ENCODE data around the gene ARAP3. TPM values are rescaled to one million over a fixed set of nuclear protein-coding genes. Genes with fewer than 3 reads are reported as not detected.
"Not testable (repeated sequence)": the region's sequence is repeated elsewhere in the genome, so short reads cannot be mapped to it uniquely, and the experiment has no call there.

The ARAP3 gene, protein sequence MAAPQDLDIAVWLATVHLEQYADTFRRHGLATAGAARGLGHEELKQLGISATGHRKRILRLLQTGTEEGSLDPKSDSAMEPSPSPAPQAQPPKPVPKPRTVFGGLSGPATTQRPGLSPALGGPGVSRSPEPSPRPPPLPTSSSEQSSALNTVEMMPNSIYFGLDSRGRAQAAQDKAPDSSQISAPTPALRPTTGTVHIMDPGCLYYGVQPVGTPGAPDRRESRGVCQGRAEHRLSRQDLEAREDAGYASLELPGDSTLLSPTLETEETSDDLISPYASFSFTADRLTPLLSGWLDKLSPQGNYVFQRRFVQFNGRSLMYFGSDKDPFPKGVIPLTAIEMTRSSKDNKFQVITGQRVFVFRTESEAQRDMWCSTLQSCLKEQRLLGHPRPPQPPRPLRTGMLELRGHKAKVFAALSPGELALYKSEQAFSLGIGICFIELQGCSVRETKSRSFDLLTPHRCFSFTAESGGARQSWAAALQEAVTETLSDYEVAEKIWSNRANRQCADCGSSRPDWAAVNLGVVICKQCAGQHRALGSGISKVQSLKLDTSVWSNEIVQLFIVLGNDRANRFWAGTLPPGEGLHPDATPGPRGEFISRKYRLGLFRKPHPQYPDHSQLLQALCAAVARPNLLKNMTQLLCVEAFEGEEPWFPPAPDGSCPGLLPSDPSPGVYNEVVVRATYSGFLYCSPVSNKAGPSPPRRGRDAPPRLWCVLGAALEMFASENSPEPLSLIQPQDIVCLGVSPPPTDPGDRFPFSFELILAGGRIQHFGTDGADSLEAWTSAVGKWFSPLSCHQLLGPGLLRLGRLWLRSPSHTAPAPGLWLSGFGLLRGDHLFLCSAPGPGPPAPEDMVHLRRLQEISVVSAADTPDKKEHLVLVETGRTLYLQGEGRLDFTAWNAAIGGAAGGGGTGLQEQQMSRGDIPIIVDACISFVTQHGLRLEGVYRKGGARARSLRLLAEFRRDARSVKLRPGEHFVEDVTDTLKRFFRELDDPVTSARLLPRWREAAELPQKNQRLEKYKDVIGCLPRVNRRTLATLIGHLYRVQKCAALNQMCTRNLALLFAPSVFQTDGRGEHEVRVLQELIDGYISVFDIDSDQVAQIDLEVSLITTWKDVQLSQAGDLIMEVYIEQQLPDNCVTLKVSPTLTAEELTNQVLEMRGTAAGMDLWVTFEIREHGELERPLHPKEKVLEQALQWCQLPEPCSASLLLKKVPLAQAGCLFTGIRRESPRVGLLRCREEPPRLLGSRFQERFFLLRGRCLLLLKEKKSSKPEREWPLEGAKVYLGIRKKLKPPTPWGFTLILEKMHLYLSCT (N-terminal part only)
- 1.3 and 2.0 TPM in 2 replicates for total RNA-seq
- long read RNA-seq = 0 reads

DNA sequence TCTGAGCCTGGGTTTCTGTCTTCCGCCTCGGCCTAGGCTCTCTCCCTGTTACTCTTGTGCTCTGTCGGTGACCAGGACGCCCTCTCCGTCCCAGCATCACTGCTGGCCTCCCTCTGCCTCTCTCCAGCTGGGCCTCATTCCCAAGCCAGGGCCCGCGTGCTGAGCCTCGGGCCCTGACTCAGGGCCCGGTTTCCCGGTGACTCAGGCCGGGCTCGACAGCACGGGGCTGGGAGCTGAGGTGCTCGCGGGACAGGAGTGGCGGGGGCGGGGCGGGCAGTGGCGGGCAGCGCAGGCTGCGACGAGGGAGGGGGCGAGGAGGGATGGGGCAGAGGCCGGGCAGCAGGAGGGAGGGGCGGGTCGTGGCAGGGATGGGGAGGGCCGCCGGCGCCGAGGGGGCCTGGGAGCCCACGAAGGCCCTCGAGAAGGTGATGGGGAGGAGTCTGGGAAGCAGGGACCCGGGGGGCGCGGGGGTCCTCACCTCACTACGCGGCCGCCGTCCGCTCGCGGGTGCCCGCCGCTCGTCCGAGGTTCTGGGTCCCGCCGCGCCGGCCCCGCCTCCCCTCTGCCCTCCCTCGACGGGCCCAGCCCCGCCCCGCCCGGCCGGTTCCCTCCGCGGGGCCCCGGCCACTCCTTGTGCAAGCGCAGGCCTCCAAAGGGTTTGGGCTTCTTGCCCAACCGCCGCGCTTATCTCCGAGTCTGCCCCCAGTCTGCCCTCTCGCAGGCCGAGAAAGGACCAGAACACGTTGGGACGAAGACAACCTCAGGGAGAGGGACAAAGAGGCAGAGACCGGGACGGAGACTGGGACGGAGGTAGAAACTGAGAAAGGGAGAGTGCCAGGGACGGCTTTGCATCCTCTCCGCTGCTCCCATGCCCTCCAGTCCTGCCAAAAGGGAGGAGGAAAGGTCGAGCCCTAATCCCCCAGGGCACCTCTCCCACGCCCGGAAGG lies at the start of gene ARAP3:
ARAP3 (minus strand) TSS at position 536 of the 947 bp plus-strand sequence. CDS start 1,744 bp downstream, outside the sequence.
- peak within 1 kb of the TSS; percentile 56 for H3K4me3 Mint-ChIP-seq (ENCODE audit: unreplicated experiment)
- H3K36me3 Mint-ChIP-seq (ENCODE audit: unreplicated experiment) = no peaks in the 10 kb centered on the region
- TF ChIP-seq, protein P1, sequence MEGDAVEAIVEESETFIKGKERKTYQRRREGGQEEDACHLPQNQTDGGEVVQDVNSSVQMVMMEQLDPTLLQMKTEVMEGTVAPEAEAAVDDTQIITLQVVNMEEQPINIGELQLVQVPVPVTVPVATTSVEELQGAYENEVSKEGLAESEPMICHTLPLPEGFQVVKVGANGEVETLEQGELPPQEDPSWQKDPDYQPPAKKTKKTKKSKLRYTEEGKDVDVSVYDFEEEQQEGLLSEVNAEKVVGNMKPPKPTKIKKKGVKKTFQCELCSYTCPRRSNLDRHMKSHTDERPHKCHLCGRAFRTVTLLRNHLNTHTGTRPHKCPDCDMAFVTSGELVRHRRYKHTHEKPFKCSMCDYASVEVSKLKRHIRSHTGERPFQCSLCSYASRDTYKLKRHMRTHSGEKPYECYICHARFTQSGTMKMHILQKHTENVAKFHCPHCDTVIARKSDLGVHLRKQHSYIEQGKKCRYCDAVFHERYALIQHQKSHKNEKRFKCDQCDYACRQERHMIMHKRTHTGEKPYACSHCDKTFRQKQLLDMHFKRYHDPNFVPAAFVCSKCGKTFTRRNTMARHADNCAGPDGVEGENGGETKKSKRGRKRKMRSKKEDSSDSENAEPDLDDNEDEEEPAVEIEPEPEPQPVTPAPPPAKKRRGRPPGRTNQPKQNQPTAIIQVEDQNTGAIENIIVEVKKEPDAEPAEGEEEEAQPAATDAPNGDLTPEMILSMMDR (IDR thresholded peaks at IDR 0.05) = no peak
- no peaks in the 10 kb centered on the region for H3K27me3 Mint-ChIP-seq (ENCODE audit: unreplicated experiment)
- DNase-seq (ENCODE audit: extremely low spot score, unreplicated experiment) = no peak
- peaks cover 7% of the 10 kb centered on the region for H3K4me1 Mint-ChIP-seq (ENCODE audit: unreplicated experiment)
- H3K9me3 Mint-ChIP-seq (ENCODE audit: unreplicated experiment) = no peaks in the 10 kb centered on the region
- no peak within 1 kb of the TSS for H3K27ac Mint-ChIP-seq (ENCODE audit: unreplicated experiment)

DNA sequence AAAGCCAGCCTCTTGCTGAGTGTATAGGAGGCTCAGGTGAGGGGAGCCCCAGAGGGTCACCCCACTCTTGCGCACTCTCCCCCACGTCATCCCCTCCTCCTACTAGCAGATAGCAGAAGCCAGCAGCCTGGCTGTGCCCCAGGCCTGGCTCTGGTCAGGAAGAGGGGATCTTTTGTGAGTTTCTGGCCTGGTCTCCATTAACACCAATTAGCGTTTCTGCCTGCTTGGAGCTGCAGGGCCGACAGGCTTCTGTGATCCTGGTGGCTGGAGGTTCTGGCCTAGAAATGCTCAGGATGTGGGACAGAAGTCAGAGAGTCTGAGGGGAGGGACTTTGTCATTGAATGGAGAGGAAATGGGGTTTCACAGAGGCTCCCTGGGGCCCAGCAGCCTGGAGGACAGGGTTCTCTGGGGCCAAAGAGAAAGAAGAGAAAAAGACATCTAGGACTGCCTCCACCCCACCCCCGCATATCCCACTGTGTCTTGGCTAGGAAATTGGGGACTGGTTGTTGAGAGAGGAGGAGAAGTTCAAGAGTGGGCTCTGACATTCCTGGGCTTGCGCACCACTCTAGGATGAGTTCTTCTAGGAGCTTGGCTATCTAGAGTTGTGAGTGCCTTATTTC lies 47.5 kb upstream of the ARAP3 start:
- no peak for DNase-seq (ENCODE audit: extremely low spot score, unreplicated experiment)
- peaks cover 38% of the 10 kb centered on the region for H3K27me3 Mint-ChIP-seq (ENCODE audit: unreplicated experiment)
- no peaks in the 10 kb centered on the region for H3K4me1 Mint-ChIP-seq (ENCODE audit: unreplicated experiment)
- no peaks in the 10 kb centered on the region for H3K9me3 Mint-ChIP-seq (ENCODE audit: unreplicated experiment)
- H3K36me3 Mint-ChIP-seq (ENCODE audit: unreplicated experiment) = no peaks in the 10 kb centered on the region
- H3K27ac Mint-ChIP-seq (ENCODE audit: unreplicated experiment) = no peak overlapping the region
- TF ChIP-seq, protein P1 (IDR thresholded peaks at IDR 0.05) = no peak
- no peak overlapping the region for H3K4me3 Mint-ChIP-seq (ENCODE audit: unreplicated experiment)

DNA sequence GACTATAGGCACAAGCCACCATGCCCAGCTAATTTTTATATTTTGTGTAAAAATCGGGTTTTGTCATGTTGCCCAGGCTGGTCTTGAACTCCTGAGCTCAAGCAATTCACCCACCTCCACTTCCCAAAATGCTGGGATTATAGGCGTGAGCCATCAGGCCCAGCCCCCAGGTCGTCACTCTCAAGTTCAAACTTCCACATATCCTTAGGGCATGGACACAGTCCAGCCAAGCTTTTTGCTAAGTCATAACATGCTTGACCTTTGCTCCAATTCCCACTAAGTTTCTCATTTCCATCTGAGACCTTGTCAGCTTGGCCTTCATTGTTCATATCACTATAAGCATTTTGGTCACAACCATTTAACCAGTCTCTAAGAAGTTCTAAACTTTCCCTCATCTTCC lies 43.9 kb upstream of the ARAP3 start:
- Mint-ChIP-seq H3K4me1 (ENCODE audit: unreplicated experiment) (no peaks in the 10 kb centered on the region), H3K27me3 (ENCODE audit: unreplicated experiment) (peaks cover 45% of the 10 kb centered on the region), H3K9me3 (ENCODE audit: unreplicated experiment) (no peaks in the 10 kb centered on the region), H3K36me3 (ENCODE audit: unreplicated experiment) (no peaks in the 10 kb centered on the region), H3K4me3 (ENCODE audit: unreplicated experiment) (no peak overlapping the region), H3K27ac (ENCODE audit: unreplicated experiment) (no peak overlapping the region)
- no peak for DNase-seq (ENCODE audit: extremely low spot score, unreplicated experiment)
- TF ChIP-seq, protein P1 (IDR thresholded peaks at IDR 0.05) = no peak

DNA sequence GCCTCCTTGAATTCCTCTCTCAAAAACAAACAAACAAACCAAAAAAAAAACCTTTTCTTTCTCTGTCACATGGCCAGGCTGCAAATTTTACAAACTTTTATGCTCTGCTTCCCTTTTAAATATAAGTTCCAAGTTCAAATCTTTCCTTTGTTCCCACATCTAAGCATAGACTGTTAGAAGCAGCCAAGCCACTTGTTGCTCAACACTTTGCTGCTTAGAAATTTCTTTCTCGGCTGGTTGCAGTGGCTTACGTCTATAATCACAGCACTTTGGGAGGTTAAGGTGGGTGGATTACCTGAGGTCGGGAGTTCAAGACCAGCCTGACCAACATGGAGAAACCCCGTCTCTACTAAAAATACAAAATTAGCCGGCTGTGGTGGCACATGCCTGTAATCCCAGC lies 43.1 kb upstream of the ARAP3 start:
- H3K4me3 Mint-ChIP-seq (ENCODE audit: unreplicated experiment); H3K9me3 Mint-ChIP-seq (ENCODE audit: unreplicated experiment); H3K36me3 Mint-ChIP-seq (ENCODE audit: unreplicated experiment); H3K4me1 Mint-ChIP-seq (ENCODE audit: unreplicated experiment); H3K27ac Mint-ChIP-seq (ENCODE audit: unreplicated experiment); DNase-seq (ENCODE audit: extremely low spot score, unreplicated experiment): not testable (repeated sequence)
- H3K27me3 Mint-ChIP-seq (ENCODE audit: unreplicated experiment) = peaks cover 38% of the 10 kb centered on the region

Data from osteocyte (in vitro differentiated cells).